SK-N-SH (cell line): ENCODE results near the gene AMFR. TPM values are rescaled to one million over a fixed set of nuclear protein-coding genes. Genes with fewer than 3 reads are reported as not detected.

Source experiments
- CTCF ChIA-PET: fragments of 300-600, 350-600 bp; formaldehyde crosslinking; extraction: SDS; loops from one replicate; lab custom pipeline; 2021; lab: Yijun Ruan, JAX
- POLR2A ChIA-PET: fragments of 350-600 bp; sonication (Branson Sonifier 250); formaldehyde crosslinking; extraction: SDS; loops from one replicate; lab custom pipeline; 2020; ENCODE audit warnings: antibody characterized with exemption, inconsistent platforms; lab: Yijun Ruan, JAX
- DNase-seq: peaks from one replicate; pipeline ENCODE4 v3.0.0; 2012
- H2AFZ ChIP-seq: fragments of 200-600 bp; sonication (generic); 2 replicates; pipeline ENCODE4 v1.8.1; 2016; ENCODE audit warnings: antibody characterized with exemption, mild to moderate bottlenecking, low read depth
- H3F3A ChIP-seq: fragments of 200-600 bp; sonication (generic); replicated peaks from 2 replicates; pipeline ENCODE3; 2016; ENCODE audit warnings: antibody characterized with exemption, mild to moderate bottlenecking; ENCODE audit not compliant: insufficient read depth
- H3K27ac ChIP-seq, 2 experiments: fragments of 200-500 bp in 1 of 2; fragments of 200-600 bp in 1 of 2; sonication (Bioruptor generic) in 1 of 2; sonication (generic), shearing (Covaris generic) in 1 of 2; 2 replicates each; pipeline versions ENCODE4 v1.5.1 to v1.6.1; 2014 to 2016; ENCODE audit warnings: low read depth in 2 of 2, inconsistent platforms in 1 of 2, low read length in 1 of 2, mild to moderate bottlenecking in 1 of 2, mixed read lengths in 1 of 2
- H3K27me3 ChIP-seq: fragments of 200-600 bp; sonication (generic), shearing (Covaris generic); 2 replicates; pipeline ENCODE4 v1.6.1; 2016; ENCODE audit warnings: mixed run types; ENCODE audit not compliant: insufficient read depth
- H3K36me3 ChIP-seq, 2 experiments: fragments of 200-500 bp in 1 of 2; fragments of 200-600 bp in 1 of 2; sonication (Bioruptor generic) in 1 of 2; sonication (generic) in 1 of 2; replicated peaks in 1 of 2; 2 replicates each; pipeline versions ENCODE3 to v1.5.1; 2014 to 2016; ENCODE audit warnings: low read length in 1 of 2, mild to moderate bottlenecking in 1 of 2; ENCODE audit not compliant: insufficient read depth in 2 of 2, control insufficient read depth in 1 of 2
- H3K4me1 ChIP-seq, 2 experiments: fragments of 200-500 bp in 1 of 2; fragments of 200-600 bp in 1 of 2; sonication (Bioruptor generic) in 1 of 2; sonication (generic), shearing (Covaris generic) in 1 of 2; 2 replicates each; pipeline versions ENCODE4 v1.5.1 to v1.6.1; 2014 to 2016; ENCODE audit warnings: low read depth in 1 of 2, low read length in 1 of 2, mixed run types in 1 of 2; ENCODE audit not compliant: insufficient read depth in 2 of 2, control insufficient read depth in 1 of 2
- H3K4me2 ChIP-seq: fragments of 200-600 bp; sonication (generic), shearing (Covaris generic); 2 replicates; pipeline ENCODE4 v1.6.1; 2017; ENCODE audit warnings: mixed run types
- H3K4me3 ChIP-seq, 2 experiments: fragments of 200-500 bp in 1 of 2; fragments of 200-600 bp in 1 of 2; sonication (Bioruptor generic) in 1 of 2; sonication (generic), shearing (Covaris generic) in 1 of 2; 2 replicates each; pipeline versions ENCODE4 v1.5.1 to v1.8.1; 2014 to 2016; ENCODE audit warnings: low read depth in 2 of 2, inconsistent platforms in 1 of 2, low read length in 1 of 2, mild to moderate bottlenecking in 1 of 2, mixed read lengths in 1 of 2, moderate library complexity in 1 of 2
- H3K79me2 ChIP-seq: fragments of 200-600 bp; sonication (generic); 2 replicates; pipeline ENCODE4 v1.8.1; 2017; ENCODE audit warnings: mild to moderate bottlenecking; ENCODE audit not compliant: insufficient read depth
- H3K9ac ChIP-seq: fragments of 200-600 bp; sonication (generic); 2 replicates; pipeline ENCODE4 v1.6.1; 2017; ENCODE audit warnings: mixed run types
- H3K9me2 ChIP-seq: fragments of 200-600 bp; sonication (generic); 2 replicates; pipeline ENCODE4 v1.6.1; 2017; ENCODE audit warnings: mixed run types
- H3K9me3 ChIP-seq: fragments of 200-600 bp; sonication (generic); 2 replicates; pipeline ENCODE4 v1.6.1; 2017; ENCODE audit warnings: mixed run types, mild to moderate bottlenecking, moderate library complexity
- H4K20me1 ChIP-seq: fragments of 200-600 bp; sonication (generic); 2 replicates; pipeline ENCODE4 v1.6.1; 2017; ENCODE audit warnings: mild to moderate bottlenecking, mixed run types; ENCODE audit not compliant: insufficient read depth
- CHD2 ChIP-seq: fragments of 150-350 bp; IDR thresholded peaks from 2 replicates; pipeline ENCODE4 v1.6.1; 2018; ENCODE audit warnings: low read length; ENCODE audit not compliant: partially characterized antibody
- ELF1 ChIP-seq: IDR thresholded peaks from 2 replicates; pipeline ENCODE4 v1.4.0; 2012
- EZH2phosphoT487 ChIP-seq: fragments of 200-600 bp; sonication (generic); IDR thresholded peaks from 2 replicates; pipeline ENCODE4 v1.6.1; 2017; ENCODE audit warnings: low read depth, mixed run types, mild to moderate bottlenecking, antibody characterized with exemption, moderate library complexity, borderline replicate concordance
- GABPA ChIP-seq: IDR thresholded peaks from 2 replicates; pipeline ENCODE4 v1.4.0; 2012; ENCODE audit warnings: low read depth, mild to moderate bottlenecking
- JUND ChIP-seq: IDR thresholded peaks from 2 replicates; pipeline ENCODE4 v1.4.0; 2012
- MXI1 ChIP-seq: IDR thresholded peaks from 2 replicates; pipeline ENCODE4 v1.6.1; 2012; ENCODE audit warnings: mild to moderate bottlenecking, low read depth, low read length, improper control_type of control experiment
- NFIC ChIP-seq: IDR thresholded peaks from 2 replicates; pipeline ENCODE4 v1.4.0; 2012; ENCODE audit warnings: borderline replicate concordance
- RAD21 ChIP-seq: IDR thresholded peaks from 2 replicates; pipeline ENCODE4 v1.6.1; 2012; ENCODE audit warnings: mild to moderate bottlenecking, low read length
- RXRA ChIP-seq: IDR thresholded peaks from 2 replicates; pipeline ENCODE4 v1.4.0; 2012; ENCODE audit warnings: low read depth, mild to moderate bottlenecking, borderline replicate concordance
- SIN3A ChIP-seq: IDR thresholded peaks from 2 replicates; pipeline ENCODE4 v1.6.1; 2012; ENCODE audit warnings: low read depth, mild to moderate bottlenecking, low read length, moderate library complexity, borderline replicate concordance
- SMC3 ChIP-seq: IDR thresholded peaks from 2 replicates; pipeline ENCODE4 v1.6.1; 2012; ENCODE audit warnings: low read depth, low read length, improper control_type of control experiment
- TAF1 ChIP-seq: IDR thresholded peaks from 2 replicates; pipeline ENCODE4 v1.6.1; 2012; ENCODE audit warnings: low read depth, mild to moderate bottlenecking, low read length, moderate library complexity, borderline replicate concordance
- TEAD4 ChIP-seq: IDR thresholded peaks from 2 replicates; pipeline ENCODE4 v1.4.0; 2012; ENCODE audit warnings: mild to moderate bottlenecking, borderline replicate concordance; ENCODE audit not compliant: insufficient read depth
- USF1 ChIP-seq: IDR thresholded peaks from 2 replicates; pipeline ENCODE4 v1.4.0; 2012; ENCODE audit warnings: low read depth, borderline replicate concordance
- YY1 ChIP-seq: IDR thresholded peaks from 2 replicates; pipeline ENCODE4 v1.4.0; 2012; ENCODE audit warnings: low read depth, mild to moderate bottlenecking
- WGBS: methylation state at CpG from one replicate; pipeline ENCODE4 v1.1.6; 2017; ENCODE audit warnings: low lambda C conversion rate; 5-methylcytosine and 5-hydroxymethylcytosine counted together
- polyA plus RNA-seq, 3 experiments: library from polyadenylated mRNA; depleted of rRNA; stranded (reverse); fragments of >200 nt; gene quantifications; 2 replicates each; pipeline ENCODE4 v1.2.3, GENCODE V29; 2012
- TF ChIP-seq, protein P1 (sequence below): IDR thresholded peaks from 2 replicates; pipeline ENCODE4 v1.4.0; 2012; ENCODE audit warnings: low read depth
- TF ChIP-seq, protein P2 (sequence below): fragments of 200-600 bp; sonication (generic); IDR thresholded peaks from 2 replicates; pipeline ENCODE4 v1.6.1; 2017; ENCODE audit warnings: antibody characterized with exemption, mild to moderate bottlenecking, moderate library complexity
- TF ChIP-seq, protein P3 (sequence below): fragments of 150-350 bp; IDR thresholded peaks from 2 replicates; pipeline ENCODE4 v1.6.1; 2017; ENCODE audit warnings: antibody characterized with exemption, low read length, low read depth, borderline replicate concordance
- TF ChIP-seq, protein P4 (sequence below): IDR thresholded peaks from 2 replicates; pipeline ENCODE4 v1.6.1; 2012; ENCODE audit warnings: mild to moderate bottlenecking, low read depth, low read length, moderate library complexity

AMFR gene
- polyA plus RNA-seq, 1 of the 3 experiments (the other 2 are of a cell fraction): 65.3 TPM

DNA sequence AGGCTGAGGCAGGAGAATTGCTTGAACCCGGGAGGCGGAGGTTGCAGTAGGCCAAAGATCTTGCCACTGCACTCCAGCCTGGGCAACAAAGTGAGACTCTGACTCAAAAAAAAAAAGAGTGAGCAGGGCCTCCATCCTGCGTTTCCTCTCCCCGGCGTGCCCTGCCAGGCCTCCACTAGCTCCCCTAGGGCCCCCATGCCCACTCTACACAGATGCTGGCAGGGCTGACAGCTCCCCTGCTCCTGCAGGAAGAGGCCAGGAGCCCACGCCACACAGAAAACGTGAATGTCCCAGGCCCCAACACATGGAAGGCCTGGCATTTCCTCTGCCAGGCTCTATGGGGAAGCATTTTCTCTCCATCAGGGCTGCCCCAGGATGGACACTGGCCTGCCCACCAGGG is 109.4 kb downstream of the AMFR start:
- Histone ChIP-seq H3K9me3 (no peaks in the 10 kb centered on the region), H3K4me3 (no peak overlapping the region), H3K27me3 (no peaks in the 10 kb centered on the region; the same call in 1 of the 2 replicates), H3K9ac (no peak overlapping the region), H3K27ac (no peak overlapping the region), H3K9me2 (no peaks in the 10 kb centered on the region), H3F3A (no peaks in the 10 kb centered on the region), H2AFZ (no peak overlapping the region), H4K20me1 (no peaks in the 10 kb centered on the region), H3K79me2 (no peaks in the 10 kb centered on the region), H3K4me2 (no peak overlapping the region), H3K36me3 (no peaks in the 10 kb centered on the region), H3K4me1 (peaks cover 0 to 35% of the 10 kb centered on the region in 2 experiments; a peak in 1 of 4 replicates)
- no peak for DNase-seq
- whole genome bisulfite sequencing: 78% methylated on average over 4 of the region's 7 CpGs
- TF ChIP-seq, protein P1, sequence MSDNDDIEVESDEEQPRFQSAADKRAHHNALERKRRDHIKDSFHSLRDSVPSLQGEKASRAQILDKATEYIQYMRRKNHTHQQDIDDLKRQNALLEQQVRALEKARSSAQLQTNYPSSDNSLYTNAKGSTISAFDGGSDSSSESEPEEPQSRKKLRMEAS: no peak
- TF ChIP-seq TAF1: no peak
- CTCF ChIA-PET: interaction anchor here (0.6 to 1.5 kb wide), 6 partner anchors 17 to 395 kb away, joined by 3 to 5 read pairs (median 4); no protein-coding TSS in a partner anchor
- POLR2A ChIA-PET: no interaction called here

- no peak overlapping the region for H3K4me3 ChIP-seq
- H3K36me3 ChIP-seq: no peaks in the 10 kb centered on the region
- WGBS: 72% methylated on average over 18 of the region's 18 CpGs
- no peaks in the 10 kb centered on the region for H3K9me3 ChIP-seq
- no peaks in the 10 kb centered on the region for H4K20me1 ChIP-seq
- no peak overlapping the region for H3K27ac ChIP-seq
- DNase-seq: no peak
- no peak overlapping the region for H3K9ac ChIP-seq
- H3K4me2 ChIP-seq: no peak overlapping the region
- POLR2A ChIA-PET: no interaction called here
- peaks cover 0 to 31% of the 10 kb centered on the region in 2 experiments; a peak in 1 of 4 replicates for H3K4me1 ChIP-seq
- H3K79me2 ChIP-seq: no peaks in the 10 kb centered on the region
- H3K9me2 ChIP-seq: no peaks in the 10 kb centered on the region
- H3F3A ChIP-seq: no peaks in the 10 kb centered on the region
- no peaks in the 10 kb centered on the region; the same call in 1 of the 2 replicates for H3K27me3 ChIP-seq
- CTCF ChIA-PET: interaction anchor here (1.5 kb wide), 1 partner anchor 15 kb away, joined by 4 read pairs; no protein-coding TSS in a partner anchor
- no peak overlapping the region for H2AFZ ChIP-seq
- TF ChIP-seq YY1 (no peak), JUND (no peak), GABPA (no peak), USF1 (no peak), EZH2phosphoT487 (no peak), TAF1 (no peak), ELF1 (no peak), NFIC (no peak), TEAD4 (no peak), RXRA (no peak), SMC3 (no peak), CHD2 (no peak), RAD21 (no peak), SIN3A (no peak), MXI1 (no peak)
- TF ChIP-seq, protein P2, sequence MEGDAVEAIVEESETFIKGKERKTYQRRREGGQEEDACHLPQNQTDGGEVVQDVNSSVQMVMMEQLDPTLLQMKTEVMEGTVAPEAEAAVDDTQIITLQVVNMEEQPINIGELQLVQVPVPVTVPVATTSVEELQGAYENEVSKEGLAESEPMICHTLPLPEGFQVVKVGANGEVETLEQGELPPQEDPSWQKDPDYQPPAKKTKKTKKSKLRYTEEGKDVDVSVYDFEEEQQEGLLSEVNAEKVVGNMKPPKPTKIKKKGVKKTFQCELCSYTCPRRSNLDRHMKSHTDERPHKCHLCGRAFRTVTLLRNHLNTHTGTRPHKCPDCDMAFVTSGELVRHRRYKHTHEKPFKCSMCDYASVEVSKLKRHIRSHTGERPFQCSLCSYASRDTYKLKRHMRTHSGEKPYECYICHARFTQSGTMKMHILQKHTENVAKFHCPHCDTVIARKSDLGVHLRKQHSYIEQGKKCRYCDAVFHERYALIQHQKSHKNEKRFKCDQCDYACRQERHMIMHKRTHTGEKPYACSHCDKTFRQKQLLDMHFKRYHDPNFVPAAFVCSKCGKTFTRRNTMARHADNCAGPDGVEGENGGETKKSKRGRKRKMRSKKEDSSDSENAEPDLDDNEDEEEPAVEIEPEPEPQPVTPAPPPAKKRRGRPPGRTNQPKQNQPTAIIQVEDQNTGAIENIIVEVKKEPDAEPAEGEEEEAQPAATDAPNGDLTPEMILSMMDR: no peak
- TF ChIP-seq, protein P3, sequence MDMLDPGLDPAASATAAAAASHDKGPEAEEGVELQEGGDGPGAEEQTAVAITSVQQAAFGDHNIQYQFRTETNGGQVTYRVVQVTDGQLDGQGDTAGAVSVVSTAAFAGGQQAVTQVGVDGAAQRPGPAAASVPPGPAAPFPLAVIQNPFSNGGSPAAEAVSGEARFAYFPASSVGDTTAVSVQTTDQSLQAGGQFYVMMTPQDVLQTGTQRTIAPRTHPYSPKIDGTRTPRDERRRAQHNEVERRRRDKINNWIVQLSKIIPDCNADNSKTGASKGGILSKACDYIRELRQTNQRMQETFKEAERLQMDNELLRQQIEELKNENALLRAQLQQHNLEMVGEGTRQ: no peak
- TF ChIP-seq, protein P1: no peak
- TF ChIP-seq, protein P4, sequence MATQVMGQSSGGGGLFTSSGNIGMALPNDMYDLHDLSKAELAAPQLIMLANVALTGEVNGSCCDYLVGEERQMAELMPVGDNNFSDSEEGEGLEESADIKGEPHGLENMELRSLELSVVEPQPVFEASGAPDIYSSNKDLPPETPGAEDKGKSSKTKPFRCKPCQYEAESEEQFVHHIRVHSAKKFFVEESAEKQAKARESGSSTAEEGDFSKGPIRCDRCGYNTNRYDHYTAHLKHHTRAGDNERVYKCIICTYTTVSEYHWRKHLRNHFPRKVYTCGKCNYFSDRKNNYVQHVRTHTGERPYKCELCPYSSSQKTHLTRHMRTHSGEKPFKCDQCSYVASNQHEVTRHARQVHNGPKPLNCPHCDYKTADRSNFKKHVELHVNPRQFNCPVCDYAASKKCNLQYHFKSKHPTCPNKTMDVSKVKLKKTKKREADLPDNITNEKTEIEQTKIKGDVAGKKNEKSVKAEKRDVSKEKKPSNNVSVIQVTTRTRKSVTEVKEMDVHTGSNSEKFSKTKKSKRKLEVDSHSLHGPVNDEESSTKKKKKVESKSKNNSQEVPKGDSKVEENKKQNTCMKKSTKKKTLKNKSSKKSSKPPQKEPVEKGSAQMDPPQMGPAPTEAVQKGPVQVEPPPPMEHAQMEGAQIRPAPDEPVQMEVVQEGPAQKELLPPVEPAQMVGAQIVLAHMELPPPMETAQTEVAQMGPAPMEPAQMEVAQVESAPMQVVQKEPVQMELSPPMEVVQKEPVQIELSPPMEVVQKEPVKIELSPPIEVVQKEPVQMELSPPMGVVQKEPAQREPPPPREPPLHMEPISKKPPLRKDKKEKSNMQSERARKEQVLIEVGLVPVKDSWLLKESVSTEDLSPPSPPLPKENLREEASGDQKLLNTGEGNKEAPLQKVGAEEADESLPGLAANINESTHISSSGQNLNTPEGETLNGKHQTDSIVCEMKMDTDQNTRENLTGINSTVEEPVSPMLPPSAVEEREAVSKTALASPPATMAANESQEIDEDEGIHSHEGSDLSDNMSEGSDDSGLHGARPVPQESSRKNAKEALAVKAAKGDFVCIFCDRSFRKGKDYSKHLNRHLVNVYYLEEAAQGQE: no peak
These were observed 111.0 kb downstream of the AMFR start for GRCh38 chr16:56314244-56314850.
